ENCODE data around the gene TMEM250.

The TMEM250 gene

DNA sequence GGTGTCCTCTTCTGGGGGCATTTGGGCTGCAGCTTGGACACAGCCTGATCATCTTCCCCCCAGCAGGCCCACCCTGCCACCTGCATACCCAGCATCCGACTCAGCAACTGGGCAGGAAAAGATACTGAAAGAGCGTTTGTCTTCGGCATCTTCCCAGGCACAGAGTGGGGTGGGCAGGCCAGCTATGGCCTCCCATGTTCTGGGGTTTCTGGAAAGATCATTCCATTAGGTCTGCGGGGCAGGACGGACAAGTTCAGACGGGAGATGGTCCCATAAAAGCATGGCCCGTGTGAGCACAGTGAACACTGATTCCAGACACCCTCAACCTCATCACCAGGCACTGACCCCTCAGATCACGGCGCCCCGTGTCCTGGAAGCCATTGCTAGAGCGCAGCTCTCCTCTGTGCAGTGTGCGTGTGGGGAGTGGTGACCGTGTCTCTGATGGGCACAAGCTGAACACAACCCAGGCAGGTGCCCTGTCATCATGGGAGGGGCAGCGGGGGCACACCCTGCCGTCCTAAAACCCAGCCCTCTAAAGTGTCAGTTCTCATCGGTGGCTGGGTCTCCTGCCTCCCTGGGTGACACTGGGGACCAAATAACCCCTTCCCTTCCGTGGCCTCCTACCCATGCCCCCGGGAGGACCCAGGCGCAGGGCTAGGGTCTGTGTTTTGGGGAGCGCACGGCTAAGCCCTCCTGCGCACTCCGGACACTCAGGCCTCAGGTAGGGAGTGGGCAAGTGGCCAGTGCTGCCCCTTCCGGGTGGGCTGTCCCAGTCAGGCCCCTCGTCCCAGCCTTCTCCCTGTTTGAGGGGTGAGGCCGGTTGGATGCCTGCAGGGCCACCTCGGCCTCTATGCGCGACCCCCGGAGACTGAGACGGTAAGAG lies 13.2 kb upstream of the TMEM250 start:
- no peak for DNase-seq

DNA sequence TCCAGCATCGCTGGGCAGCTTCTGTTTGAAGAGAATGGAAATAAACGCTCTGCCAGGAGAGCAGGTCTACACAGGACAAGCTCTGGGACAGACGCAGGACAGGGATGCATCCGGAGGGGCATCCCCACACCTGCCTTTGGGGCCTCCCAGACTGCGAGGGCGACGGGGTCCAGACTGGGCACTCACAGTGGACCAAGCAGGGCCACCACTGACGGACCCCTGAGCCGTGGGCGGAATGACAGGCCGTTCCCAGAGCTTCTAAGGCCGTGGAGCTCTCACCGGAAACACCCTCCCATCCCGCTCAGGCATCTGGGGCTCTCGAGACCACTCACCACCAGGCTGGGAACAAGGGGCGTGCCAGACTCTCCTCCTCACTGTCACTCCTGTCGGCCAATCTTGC lies 10.5 kb upstream of the TMEM250 start:
- DNase-seq = no peak

- no peak for DNase-seq
Observed at GRCh38 chr9:136128436-136128835, 9.8 kb upstream of the TMEM250 start.

DNA sequence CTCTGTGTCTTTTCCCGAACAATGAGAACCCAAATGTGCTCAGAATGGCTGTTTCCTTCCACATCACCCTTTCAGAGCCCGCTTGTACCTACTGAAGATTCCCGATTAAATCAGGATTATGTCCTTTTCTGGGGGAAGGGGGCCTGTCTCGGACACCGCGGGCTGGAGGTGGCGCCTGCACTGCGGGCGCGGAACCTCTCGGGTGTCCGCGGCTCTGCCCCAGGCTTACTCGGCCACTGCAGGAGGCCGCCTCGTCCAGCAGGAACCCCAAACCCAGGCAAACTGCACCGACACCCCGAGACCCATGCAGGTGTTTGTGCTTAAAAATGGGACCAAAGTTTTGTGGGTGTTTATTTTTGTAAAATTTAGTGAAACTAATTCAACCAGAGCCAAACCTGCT lies 8.6 kb upstream of the TMEM250 start:
- no peak for DNase-seq

GRCh38 chr9:136124976-136125692 lies 6.5 kb upstream of the TMEM250 start:
- no peak for DNase-seq

GRCh38 chr9:136122425-136123383 lies 4.0 kb upstream of the TMEM250 start:
- peak; percentile 75 for DNase-seq

- no peak for DNase-seq
Observed at GRCh38 chr9:136121801-136122200, 3.1 kb upstream of the TMEM250 start.

GRCh38 chr9:136120438-136120844 lies 1.8 kb upstream of the TMEM250 start:
- DNase-seq = no peak

- no peak for DNase-seq
Observed at GRCh38 chr9:136119883-136120393, 1.3 kb upstream of the TMEM250 start.

DNA sequence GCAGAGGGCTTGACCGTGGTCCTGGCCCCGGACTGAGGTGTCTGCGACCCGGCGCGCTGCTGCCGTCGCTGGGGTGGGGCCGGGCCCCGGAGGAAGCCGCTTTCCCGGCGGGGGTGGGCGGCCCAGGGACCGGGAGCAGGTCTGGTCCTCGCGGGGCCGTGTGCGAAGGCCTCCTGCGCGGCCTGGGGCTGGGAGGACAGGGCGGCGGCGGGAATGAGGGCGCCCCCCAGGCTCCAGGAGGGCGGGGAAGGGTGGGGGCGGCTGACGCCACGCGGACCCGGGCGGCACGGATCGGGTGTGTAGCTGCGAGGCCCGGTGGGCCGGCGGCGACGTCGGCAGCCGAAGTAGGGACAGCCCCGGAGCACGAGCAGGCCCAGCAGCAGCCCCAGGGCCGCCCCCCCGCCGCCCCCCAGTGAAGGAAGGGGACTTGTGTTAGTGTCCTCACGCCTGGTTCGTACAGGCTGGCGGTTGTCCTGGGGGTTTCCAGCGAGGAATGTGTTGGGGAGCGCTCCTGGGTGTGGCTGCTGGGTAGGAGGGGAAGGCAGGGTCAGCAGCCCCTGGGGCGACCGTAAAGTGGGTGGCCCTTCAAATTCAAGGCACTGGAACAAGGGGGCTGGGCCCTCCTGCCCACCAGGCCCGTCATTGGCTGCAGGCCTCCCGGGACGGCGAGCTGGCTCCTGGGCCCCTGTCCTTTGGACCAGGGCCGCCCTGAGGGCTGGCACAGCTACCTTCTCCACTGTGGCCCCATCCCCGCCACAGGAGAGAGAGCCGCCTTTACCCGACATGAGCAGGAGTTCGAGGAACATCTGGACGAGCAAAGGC lies 597 bp upstream of the TMEM250 start:
- peak; percentile 28 for DNase-seq

- DNase-seq = no peak
Observed at GRCh38 chr9:136117916-136118319, 757 bp downstream of the TMEM250 start.

GRCh38 chr9:136117291-136117915 lies 1.3 kb downstream of the TMEM250 start:
- peak; percentile 69 for DNase-seq

GRCh38 chr9:136116360-136117098 lies 2.1 kb downstream of the TMEM250 start:
- DNase-seq = no peak

GRCh38 chr9:136115641-136116359 lies 2.9 kb downstream of the TMEM250 start:
- no peak for DNase-seq

GRCh38 chr9:136115206-136115605 lies 3.5 kb downstream of the TMEM250 start:
- no peak for DNase-seq

DNA sequence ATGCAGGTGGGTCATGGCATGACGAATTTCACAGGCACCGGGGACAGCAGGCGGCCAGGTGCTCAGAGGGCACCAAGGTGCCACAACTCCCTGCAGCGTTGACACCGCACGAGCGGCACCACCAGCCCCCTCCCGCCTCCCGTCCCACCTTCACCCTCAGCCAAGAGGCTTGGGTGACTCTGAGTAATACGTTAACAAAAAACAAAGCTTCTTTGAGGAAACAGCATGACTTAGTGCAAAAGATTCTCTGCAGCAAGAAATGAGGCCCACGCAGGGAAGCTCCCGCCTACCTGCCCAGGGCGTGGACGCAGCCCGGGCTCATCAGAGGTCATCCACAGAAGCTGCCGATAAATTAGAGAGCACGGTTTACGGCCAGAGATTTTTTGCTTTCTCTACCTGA lies 4.1 kb downstream of the TMEM250 start:
- no peak for DNase-seq

DNA sequence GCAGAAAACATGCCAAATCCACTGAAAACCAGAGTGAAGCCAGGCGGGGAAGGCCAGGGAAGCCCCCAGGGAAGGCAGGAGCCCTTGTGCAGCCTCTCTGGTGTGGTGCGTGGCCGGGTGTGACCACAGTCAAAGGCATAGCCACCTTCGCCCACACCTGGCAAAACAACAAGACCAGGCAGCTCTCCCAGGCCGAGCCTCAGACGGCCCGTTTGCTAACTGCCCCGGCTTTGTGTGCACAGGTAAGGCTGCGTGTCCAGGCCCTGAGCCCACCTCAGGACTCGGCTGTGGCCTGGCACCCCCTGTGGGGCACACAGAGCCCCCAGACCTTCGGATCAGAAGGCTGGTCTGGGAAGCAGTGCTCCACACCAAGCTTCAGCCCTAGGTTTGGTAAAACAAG lies 6.1 kb downstream of the TMEM250 start:
- DNase-seq = no peak

GRCh38 chr9:136111910-136112309 lies 6.8 kb downstream of the TMEM250 start:
- DNase-seq = no peak

- no peak for DNase-seq
Observed at GRCh38 chr9:136111190-136111589, 7.5 kb downstream of the TMEM250 start.

Data from activated CD4-positive, alpha-beta T cell treated with anti-CD3 and anti-CD28 coated beads, Interleukin-2, amount 50 U/mL, for 16 hours (primary cell).